Liver (tissue), 9 donors: ENCODE results near the gene KRTAP10-3. TPM values are rescaled to one million over a fixed set of nuclear protein-coding genes. Genes with fewer than 3 reads are reported as not detected.

Experiments used
- DNase-seq: peaks from one replicate; pipeline ENCODE4 v3.0.0-alpha.2; 2017; ENCODE audit warnings: low spot score
- H3K27ac ChIP-seq, 2 donors: one replicate each; pipeline ENCODE4 v1.7.0; 2013; ENCODE audit warnings: inconsistent platforms in 2 of 2, low read length in 2 of 2, control low read depth in 1 of 2, low read depth in 1 of 2, mild to moderate bottlenecking in 1 of 2
- H3K27me3 ChIP-seq, 4 donors: one replicate each; pipeline versions ENCODE4 v1.6.1 to v1.7.0; 2013; ENCODE audit warnings: low read length in 3 of 4, inconsistent platforms in 1 of 4, mild to moderate bottlenecking in 1 of 4, moderate library complexity in 1 of 4; ENCODE audit not compliant: control insufficient read depth in 4 of 4, insufficient read depth in 4 of 4
- H3K36me3 ChIP-seq, 4 donors: one replicate each; pipeline versions ENCODE4 v1.6.1 to v1.7.0; 2013; ENCODE audit warnings: low read length in 3 of 4, mild to moderate bottlenecking in 3 of 4, low read depth in 1 of 4, moderate library complexity in 1 of 4; ENCODE audit not compliant: control insufficient read depth in 4 of 4, insufficient read depth in 3 of 4
- H3K4me1 ChIP-seq, 4 donors: one replicate each; pipeline versions ENCODE4 v1.6.1 to v1.7.0; 2013; ENCODE audit warnings: low read length in 3 of 4, mild to moderate bottlenecking in 3 of 4, moderate library complexity in 1 of 4; ENCODE audit not compliant: control insufficient read depth in 4 of 4, insufficient read depth in 4 of 4
- H3K4me3 ChIP-seq, 3 donors: one replicate each; pipeline versions ENCODE4 v1.6.1 to v1.7.0; 2013; ENCODE audit warnings: low read length in 3 of 3, control low read depth in 1 of 3, low read depth in 1 of 3, mild to moderate bottlenecking in 1 of 3
- H3K9ac ChIP-seq, 2 donors: one replicate each; pipeline ENCODE4 v1.7.0; 2013; ENCODE audit warnings: low read length in 2 of 2, mild to moderate bottlenecking in 2 of 2, moderate library complexity in 2 of 2, control low read depth in 1 of 2, low read depth in 1 of 2
- H3K9me3 ChIP-seq, 4 donors: one replicate each; pipeline versions ENCODE4 v1.6.1 to v1.7.0; 2013; ENCODE audit warnings: low read length in 3 of 4; ENCODE audit not compliant: control insufficient read depth in 4 of 4
- ATF3 ChIP-seq: IDR thresholded peaks from 2 replicates; pipeline ENCODE4 v1.6.1; 2016; ENCODE audit warnings: antibody characterized with exemption
- CTCF ChIP-seq: fragments of 150-350 bp; IDR thresholded peaks from 2 replicates; pipeline ENCODE4 v1.5.1; 2017; ENCODE audit warnings: improper control_type of control experiment, low read depth, low read length; ENCODE audit not compliant: missing input control
- EGR1 ChIP-seq, 2 donors: IDR thresholded peaks; 2 replicates each; pipeline ENCODE4 v1.6.1; 2016 to 2018; ENCODE audit warnings: antibody characterized with exemption in 2 of 2, low read depth in 2 of 2
- FOXA1 ChIP-seq: IDR thresholded peaks from 2 replicates; pipeline ENCODE4 v1.6.1; 2016; ENCODE audit warnings: antibody characterized with exemption
- FOXA2 ChIP-seq: IDR thresholded peaks from 2 replicates; pipeline ENCODE4 v1.6.1; 2016; ENCODE audit warnings: antibody characterized with exemption
- GABPA ChIP-seq, 2 donors: IDR thresholded peaks in 1 of 2; conservative IDR thresholded peaks in 1 of 2; 2 replicates each; pipeline ENCODE4 v1.6.1; 2016; ENCODE audit warnings: antibody characterized with exemption in 2 of 2, mild to moderate bottlenecking in 1 of 2, moderate library complexity in 1 of 2
- HNF4A ChIP-seq, 2 donors: conservative IDR thresholded peaks; 2 replicates each; pipeline ENCODE4 v1.6.1; 2016; ENCODE audit warnings: antibody characterized with exemption in 2 of 2, mild to moderate bottlenecking in 2 of 2
- HNF4G ChIP-seq: IDR thresholded peaks from 2 replicates; pipeline ENCODE4 v1.6.1; 2016; ENCODE audit warnings: antibody characterized with exemption
- JUND ChIP-seq, 2 donors: IDR thresholded peaks; 2 replicates each; pipeline ENCODE4 v1.6.1; 2016; ENCODE audit warnings: antibody characterized with exemption in 2 of 2
- MAX ChIP-seq: IDR thresholded peaks from 2 replicates; pipeline ENCODE4 v1.6.1; 2016; ENCODE audit warnings: antibody characterized with exemption
- NR2F2 ChIP-seq: IDR thresholded peaks from 2 replicates; pipeline ENCODE4 v1.6.1; 2016; ENCODE audit warnings: antibody characterized with exemption
- RAD21 ChIP-seq, 2 donors: IDR thresholded peaks; 2 replicates each; pipeline ENCODE4 v1.6.1; 2016; ENCODE audit warnings: antibody characterized with exemption in 2 of 2, mild to moderate bottlenecking in 2 of 2
- REST ChIP-seq: IDR thresholded peaks from 2 replicates; pipeline ENCODE4 v1.6.1; 2016; ENCODE audit warnings: antibody characterized with exemption, mild to moderate bottlenecking
- RXRA ChIP-seq, 2 donors: IDR thresholded peaks; 2 replicates each; pipeline ENCODE4 v1.6.1; 2017 to 2018; ENCODE audit warnings: antibody characterized with exemption in 2 of 2, mild to moderate bottlenecking in 1 of 2
- SP1 ChIP-seq: IDR thresholded peaks from 2 replicates; pipeline ENCODE4 v1.6.1; 2018; ENCODE audit warnings: antibody characterized with exemption, mild to moderate bottlenecking
- TAF1 ChIP-seq: conservative IDR thresholded peaks from 2 replicates; pipeline ENCODE4 v1.6.1; 2016; ENCODE audit warnings: antibody characterized with exemption, mild to moderate bottlenecking
- YY1 ChIP-seq: IDR thresholded peaks from 2 replicates; pipeline ENCODE4 v1.6.1; 2016; ENCODE audit warnings: antibody characterized with exemption, mild to moderate bottlenecking
- ZBTB33 ChIP-seq: IDR thresholded peaks from 2 replicates; pipeline ENCODE4 v1.6.1; 2016; ENCODE audit warnings: antibody characterized with exemption
- WGBS: extraction: QIAGEN DNeasy Blood & Tissue Kit; methylation state at CpG from one replicate; pipeline ENCODE4 v1.1.7; 2013; 5-methylcytosine and 5-hydroxymethylcytosine counted together
- polyA plus RNA-seq, 2 donors: library from polyadenylated mRNA; stranded (reverse) in 1 of 2; unstranded in 1 of 2; fragments of 200-250 nt in 1 of 2; fragments of >200 nt in 1 of 2; fragmentation: Nextera tagmentation in 1 of 2; extraction: Ambion mirVana in 1 of 2; gene quantifications; one replicate each; pipeline versions ENCODE4 v1.2.1 to v1.2.3, GENCODE V29; 2013 to 2015
- total RNA-seq, 2 donors: library from RNA; depleted of rRNA; stranded (reverse); fragments of >200 nt; gene quantifications; one replicate each; pipeline ENCODE4 v1.2.3, GENCODE V29; 2014
- donor health status: healthy.
- donor health status: healthy.
- donor health status: healthy.
- donor health status: healthy.
- donor health status: healthy.

Gene KRTAP10-3
- total and polyA plus RNA-seq, 4 donors = not detected

GRCh38 chr21:44603911-44604310 lies 45.3 kb upstream of the KRTAP10-3 start:
- Histone ChIP-seq H3K27ac (no peak overlapping the region), H3K9me3 (peaks cover 0 to 7% (median 5%) of the 10 kb centered on the region in 4 donors), H3K4me3 (no peak overlapping the region), H3K9ac (no peak overlapping the region), H3K27me3 (no peaks in the 10 kb centered on the region), H3K36me3 (no peaks in the 10 kb centered on the region), H3K4me1 (no peaks in the 10 kb centered on the region)
- TF ChIP-seq ZBTB33 = no peak
- TF ChIP-seq RXRA (IDR thresholded peaks at IDR 0.05) = no peak
- no peak for TF ChIP-seq REST
- no peak for TF ChIP-seq RAD21 (IDR thresholded peaks at IDR 0.05)
- no peak for TF ChIP-seq YY1
- no peak for TF ChIP-seq FOXA2
- no peak for TF ChIP-seq JUND (IDR thresholded peaks at IDR 0.05)
- no peak for TF ChIP-seq EGR1 (IDR thresholded peaks at IDR 0.05; ENCODE audit: low read depth in 2 of 2)
- no peak for TF ChIP-seq ATF3
- TF ChIP-seq GABPA (IDR thresholded peaks at IDR 0.05 in 1 of 2, conservative IDR thresholded peaks at IDR 0.05 in 1 of 2) = no peak
- no peak for TF ChIP-seq SP1
- TF ChIP-seq NR2F2 = no peak
- TF ChIP-seq HNF4A (conservative IDR thresholded peaks at IDR 0.05) = no peak
- TF ChIP-seq MAX = no peak
- no peak for TF ChIP-seq HNF4G
- TF ChIP-seq TAF1 = no peak
- TF ChIP-seq CTCF = no peak
- TF ChIP-seq FOXA1 = no peak
- WGBS = 87% methylated on average over 8 of the region's 8 CpGs
- peak; percentile 16 for DNase-seq
